ENCODE results near the gene COMMD6. TPM values are rescaled to one million over a fixed set of nuclear protein-coding genes. Genes with fewer than 3 reads are reported as not detected.

The COMMD6 gene
- total RNA-seq (100 to 1,000 TPM; 128 to 157 (median 138) TPM), polyA plus RNA-seq (162 TPM)
- long read RNA-seq, donor 1, partial matches to known transcripts, result 1 of 2 reads
- long read RNA-seq, donor 1, other reads (novel, unspliced or antisense), result 0 of 2 reads
- long read RNA-seq, donor 2, partial matches to known transcripts, result 2 of 3 reads
- long read RNA-seq, donor 2, other reads (novel, unspliced or antisense), result 1 of 3 reads
- long read RNA-seq, donor 3, partial matches to known transcripts, result 2 of 2 reads
- long read RNA-seq, donor 3, other reads (novel, unspliced or antisense), result 0 of 2 reads
- long read RNA-seq, donor 4, partial matches to known transcripts, result 1 of 3 reads
- long read RNA-seq, donor 4, other reads (novel, unspliced or antisense), result 2 of 3 reads

DNA sequence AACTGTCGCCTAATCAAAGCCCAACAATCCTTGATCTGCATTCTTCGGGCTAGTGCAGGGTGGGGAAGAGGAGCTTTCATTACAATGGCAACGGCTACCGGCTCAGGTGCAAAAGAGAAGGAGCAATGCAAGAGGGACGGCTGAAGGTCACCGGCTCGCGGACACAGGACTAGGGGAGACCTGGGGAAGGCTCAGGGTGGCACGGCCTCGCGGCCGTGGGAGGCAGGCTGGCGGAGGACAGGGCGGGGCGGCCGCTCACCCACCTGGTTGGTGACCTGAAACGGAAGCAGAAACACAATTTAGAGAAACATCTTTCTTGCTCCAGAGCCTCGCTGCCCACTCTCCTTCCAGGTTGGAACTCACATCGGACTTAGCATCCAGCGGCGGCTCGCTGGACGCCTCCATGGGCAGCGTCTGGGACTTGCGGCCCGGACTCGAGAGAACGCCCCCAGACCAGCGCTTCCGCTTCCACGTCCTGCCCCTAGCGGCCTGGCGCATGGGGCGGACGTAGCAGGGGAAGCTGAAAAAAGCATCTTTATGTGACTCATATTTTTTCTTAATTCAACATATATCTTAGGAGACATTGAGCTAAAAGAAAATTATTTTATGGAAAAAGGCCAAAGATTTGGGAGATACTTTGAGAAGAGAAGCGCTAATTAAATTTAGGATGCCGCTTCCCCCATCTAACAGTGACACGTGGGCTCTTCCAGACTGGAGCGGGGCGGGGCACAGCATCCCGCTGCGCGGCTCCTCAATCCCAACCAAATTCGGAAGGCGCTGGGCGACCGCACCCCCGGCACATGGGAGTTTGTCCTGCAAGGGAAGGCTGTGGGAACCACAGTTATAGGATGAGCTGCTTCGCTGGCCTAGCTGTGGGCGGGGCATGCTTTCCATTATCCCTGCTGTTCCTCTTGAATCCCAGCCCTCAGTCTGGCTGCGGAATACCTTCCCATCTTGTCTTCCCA, at the start of gene COMMD6:
Gene COMMD6 (minus strand): TSS at position 441 of the 965 bp plus-strand sequence. CDS start 36 bp downstream, at position 405.
- Histone ChIP-seq H3K27me3 (ENCODE audit: control insufficient read depth, insufficient read depth) (no peaks in the 10 kb centered on the region), H3K27ac (ENCODE audit: low read length) (peak within 1 kb of the TSS; percentile 1), H3K9me3 (ENCODE audit: control insufficient read depth, low read length) (no peaks in the 10 kb centered on the region), H3K4me3 (ENCODE audit: low read length) (peak within 1 kb of the TSS; percentile 88), H3K4me1 (ENCODE audit: control insufficient read depth, insufficient read depth, low read length) (no peaks in the 10 kb centered on the region)
- DNase-seq (peak; percentile 86 to 92 (median 90)), ATAC-seq (peak; percentile 97 to 99)
- intact Hi-C loops (cut with DNase I), result loop anchor here in 1 of 4 donors (10.0 kb wide), 1 partner anchor 53 kb away; the partner anchor contains the start of gene TBC1D4
- WGBS, result under 1% methylated on average over 51 of the region's 51 CpGs

GRCh38 chr13:75585153-75585552, 47.5 kb upstream of the COMMD6 start:
- intact Hi-C loops (cut with DNase I), result no loop called here
- Histone ChIP-seq H3K27me3 (ENCODE audit: control insufficient read depth, insufficient read depth) (no peaks in the 10 kb centered on the region), H3K27ac (ENCODE audit: low read length) (no peak overlapping the region), H3K4me3 (ENCODE audit: low read length) (no peak overlapping the region), H3K4me1 (ENCODE audit: control insufficient read depth, insufficient read depth, low read length) (no peaks in the 10 kb centered on the region), H3K9me3 (ENCODE audit: control insufficient read depth, low read length) (no peaks in the 10 kb centered on the region)
- no peak for ATAC-seq
- DNase-seq, result no peak

GRCh38 chr13:75583091-75583490, 45.5 kb upstream of the COMMD6 start:
- intact Hi-C loops (cut with DNase I), result no loop called here
- no peaks in the 10 kb centered on the region for H3K4me1 ChIP-seq (ENCODE audit: control insufficient read depth, insufficient read depth, low read length)
- no peak overlapping the region for H3K4me3 ChIP-seq (ENCODE audit: low read length)
- DNase-seq (no peak), ATAC-seq (no peak)
- H3K27ac ChIP-seq (ENCODE audit: low read length), result no peak overlapping the region
- no peaks in the 10 kb centered on the region for H3K9me3 ChIP-seq (ENCODE audit: control insufficient read depth, low read length)
- no peaks in the 10 kb centered on the region for H3K27me3 ChIP-seq (ENCODE audit: control insufficient read depth, insufficient read depth)

GRCh38 chr13:75581874-75582640, 44.4 kb upstream of the COMMD6 start:
- WGBS, result 83% methylated on average over 2 of the region's 2 CpGs
- no peak for ATAC-seq
- intact Hi-C loops (cut with DNase I), result no loop called here
- Histone ChIP-seq H3K27ac (ENCODE audit: low read length) (no peak overlapping the region), H3K9me3 (ENCODE audit: control insufficient read depth, low read length) (no peaks in the 10 kb centered on the region), H3K27me3 (ENCODE audit: control insufficient read depth, insufficient read depth) (no peaks in the 10 kb centered on the region), H3K4me3 (ENCODE audit: low read length) (no peak overlapping the region), H3K4me1 (ENCODE audit: control insufficient read depth, insufficient read depth, low read length) (no peaks in the 10 kb centered on the region)
- DNase-seq, result no peak

DNA sequence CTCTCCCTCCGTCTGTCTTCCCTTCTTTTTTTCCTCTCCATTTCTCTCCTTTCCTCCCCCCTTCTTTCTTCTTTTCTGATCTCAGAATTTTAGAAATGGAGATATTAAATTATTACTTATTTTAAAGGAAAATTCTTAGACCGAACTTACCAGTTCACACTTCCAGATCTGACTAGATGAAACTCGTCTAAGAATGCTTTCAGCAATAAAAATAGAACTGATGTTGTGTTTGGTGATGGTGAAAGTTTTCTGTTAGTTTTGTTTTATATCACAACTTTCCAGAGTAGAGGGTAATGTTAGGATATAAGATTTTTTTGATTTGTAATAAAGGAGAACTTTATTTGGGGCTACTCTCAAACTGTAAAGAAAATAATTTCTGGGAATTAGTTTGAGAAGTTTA, 41.9 kb upstream of the COMMD6 start:
- no peak overlapping the region for H3K4me3 ChIP-seq (ENCODE audit: low read length)
- ATAC-seq (no peak), DNase-seq (no peak)
- no peaks in the 10 kb centered on the region for H3K27me3 ChIP-seq (ENCODE audit: control insufficient read depth, insufficient read depth)
- intact Hi-C loops (cut with DNase I), result no loop called here
- no peak overlapping the region for H3K27ac ChIP-seq (ENCODE audit: low read length)
- WGBS, result 79% methylated on average over 3 of the region's 3 CpGs
- H3K9me3 ChIP-seq (ENCODE audit: control insufficient read depth, low read length), result no peaks in the 10 kb centered on the region
- H3K4me1 ChIP-seq (ENCODE audit: control insufficient read depth, insufficient read depth, low read length), result no peaks in the 10 kb centered on the region

GRCh38 chr13:75569576-75569975, 31.9 kb upstream of the COMMD6 start:
- H3K9me3 ChIP-seq (ENCODE audit: control insufficient read depth, low read length), result no peaks in the 10 kb centered on the region
- no peaks in the 10 kb centered on the region for H3K4me1 ChIP-seq (ENCODE audit: control insufficient read depth, insufficient read depth, low read length)
- H3K4me3 ChIP-seq (ENCODE audit: low read length), result no peak overlapping the region
- no peaks in the 10 kb centered on the region for H3K27me3 ChIP-seq (ENCODE audit: control insufficient read depth, insufficient read depth)
- ATAC-seq (no peak), DNase-seq (no peak)
- WGBS, result 86% methylated on average over 1 of the region's 1 CpG
- intact Hi-C loops (cut with DNase I), result no loop called here
- no peak overlapping the region for H3K27ac ChIP-seq (ENCODE audit: low read length)

- intact Hi-C loops (cut with DNase I), result no loop called here
- Histone ChIP-seq H3K9me3 (ENCODE audit: control insufficient read depth, low read length) (no peaks in the 10 kb centered on the region), H3K4me3 (ENCODE audit: low read length) (no peak overlapping the region), H3K27ac (ENCODE audit: low read length) (no peak overlapping the region), H3K27me3 (ENCODE audit: control insufficient read depth, insufficient read depth) (no peaks in the 10 kb centered on the region), H3K4me1 (ENCODE audit: control insufficient read depth, insufficient read depth, low read length) (no peaks in the 10 kb centered on the region)
- DNase-seq (no peak), ATAC-seq (no peak)
These were observed 29.0 kb upstream of the COMMD6 start for GRCh38 chr13:75566658-75567057.

DNA sequence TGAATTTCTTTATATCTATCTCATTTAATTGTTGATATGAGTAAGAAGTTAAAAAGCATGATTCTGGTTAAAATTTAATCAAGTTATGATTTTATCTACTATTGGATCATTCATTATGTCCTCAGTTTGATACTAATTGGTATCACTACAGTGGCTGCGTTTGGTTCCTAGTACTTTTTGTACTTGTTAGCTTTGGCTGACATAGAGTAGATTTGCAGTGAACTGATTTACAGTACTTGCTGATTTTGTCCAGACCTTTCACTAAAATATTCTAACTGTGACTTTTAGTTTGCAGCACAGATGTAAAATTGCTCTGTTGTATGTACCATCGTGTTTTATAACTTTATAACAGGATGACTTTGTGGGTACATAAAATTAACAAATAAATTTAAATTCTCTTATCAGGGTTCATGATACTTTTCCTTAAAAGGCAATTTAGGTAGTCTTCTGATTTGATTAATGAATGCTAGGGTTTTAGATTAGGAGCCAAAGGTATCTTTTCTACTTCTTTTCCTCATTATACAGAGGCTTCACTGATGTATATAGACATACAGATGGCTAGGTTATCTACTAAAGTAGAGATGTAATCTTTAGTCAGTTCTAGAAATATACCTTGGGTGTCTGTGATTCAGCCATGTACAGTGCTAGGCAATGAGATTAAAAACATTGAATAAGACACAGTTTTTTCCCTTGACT, 20.7 kb upstream of the COMMD6 start:
- H3K27me3 ChIP-seq (ENCODE audit: control insufficient read depth, insufficient read depth), result no peaks in the 10 kb centered on the region
- no peak overlapping the region for H3K27ac ChIP-seq (ENCODE audit: low read length)
- intact Hi-C loops (cut with DNase I), result no loop called here

GRCh38 chr13:75556961-75557360, 19.3 kb upstream of the COMMD6 start:
- 93% methylated on average over 2 of the region's 2 CpGs for WGBS
- intact Hi-C loops (cut with DNase I), result no loop called here
- H3K9me3 ChIP-seq (ENCODE audit: control insufficient read depth, low read length), result no peaks in the 10 kb centered on the region
- H3K4me3 ChIP-seq (ENCODE audit: low read length), result no peak overlapping the region
- DNase-seq (no peak), ATAC-seq (no peak)
- H3K27me3 ChIP-seq (ENCODE audit: control insufficient read depth, insufficient read depth), result no peaks in the 10 kb centered on the region
- no peaks in the 10 kb centered on the region for H3K4me1 ChIP-seq (ENCODE audit: control insufficient read depth, insufficient read depth, low read length)
- H3K27ac ChIP-seq (ENCODE audit: low read length), result no peak overlapping the region

More for the DNA sequence above, 20.7 kb upstream of the COMMD6 start:
- Histone ChIP-seq H3K4me3 (ENCODE audit: low read length) (no peak overlapping the region), H3K4me1 (ENCODE audit: control insufficient read depth, insufficient read depth, low read length) (no peaks in the 10 kb centered on the region), H3K9me3 (ENCODE audit: control insufficient read depth, low read length) (no peaks in the 10 kb centered on the region)
- 50% methylated on average over 2 of the region's 2 CpGs for WGBS
- ATAC-seq (peak in 1 of 2 donors; percentile 38), DNase-seq (no peak)

- no peaks in the 10 kb centered on the region for H3K27me3 ChIP-seq (ENCODE audit: control insufficient read depth, insufficient read depth)
- H3K4me3 ChIP-seq (ENCODE audit: low read length), result no peak overlapping the region
- ATAC-seq (no peak), DNase-seq (no peak)
- no peaks in the 10 kb centered on the region for H3K4me1 ChIP-seq (ENCODE audit: control insufficient read depth, insufficient read depth, low read length)
- H3K9me3 ChIP-seq (ENCODE audit: control insufficient read depth, low read length), result no peaks in the 10 kb centered on the region
- WGBS, result 79% methylated on average over 1 of the region's 1 CpG
- intact Hi-C loops (cut with DNase I), result no loop called here
- H3K27ac ChIP-seq (ENCODE audit: low read length), result no peak overlapping the region
These were observed 18.2 kb upstream of the COMMD6 start for GRCh38 chr13:75555836-75556235.

Data from right cardiac atrium (tissue), 5 donors.